Hindlimb muscle (tissue), 1 donor: ENCODE data around the gene EDNRB. TPM values are rescaled to one million over a fixed set of nuclear protein-coding genes. Genes with fewer than 3 reads are reported as not detected.

Experiments used
- polyA plus RNA-seq: library from polyadenylated mRNA; unstranded; fragments of 120-200 nt; gene quantifications from one replicate; pipeline ENCODE4 v1.2.1, GENCODE V29; 2013; ENCODE audit not compliant: insufficient read length

Gene EDNRB
- polyA plus RNA-seq, 1 donor, result 10.6 TPM

Other genes with a start within 250 kb of the EDNRB start
- gene SLAIN1, start 221.1 kb downstream of the EDNRB start, polyA plus RNA-seq, result 5.4 TPM